Midbrain (tissue), 1 donor: ENCODE data around the gene C1QTNF12.

Experiments used
- DNase-seq: peaks from one replicate; lab custom pipeline; 2025; lab: John Stamatoyannopoulos, UW

C1QTNF12 gene

DNA sequence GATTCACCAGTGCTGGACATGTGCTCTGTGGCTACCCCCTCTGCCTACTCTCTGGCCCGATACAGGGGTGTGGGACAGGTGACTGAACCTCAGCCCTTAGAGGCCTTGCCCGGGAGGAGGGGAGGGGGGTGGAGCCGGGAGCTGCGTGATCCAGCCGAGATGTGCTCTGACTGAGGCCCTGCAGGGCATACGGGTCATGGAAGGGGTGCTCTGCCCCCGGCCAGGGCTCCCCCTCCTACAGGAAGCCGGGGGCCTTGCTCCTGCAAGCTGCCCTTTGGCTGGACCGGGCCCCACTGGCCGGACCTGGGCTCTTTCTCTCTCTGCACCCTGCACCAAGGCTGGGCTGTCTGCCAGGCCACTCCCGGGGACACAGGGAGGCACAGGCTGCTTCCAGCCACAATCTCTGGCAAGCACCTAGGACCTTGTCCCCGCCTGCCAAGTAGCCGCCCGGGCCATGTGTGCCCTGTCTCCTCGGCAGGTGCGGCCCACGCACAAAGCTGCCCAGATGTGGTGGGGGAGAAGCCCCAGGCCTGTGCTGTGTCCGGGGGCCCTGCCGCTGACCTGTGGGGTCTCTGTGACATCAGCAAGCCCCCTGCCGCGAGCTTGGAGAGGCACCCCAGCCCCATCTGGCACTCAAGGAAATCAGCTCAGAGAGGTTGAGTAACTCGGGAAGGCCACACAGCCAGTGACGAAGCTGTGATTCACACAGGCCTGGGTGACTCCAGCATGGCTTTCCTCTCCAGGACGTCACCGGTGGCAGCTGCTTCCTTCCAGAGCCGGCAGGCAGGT lies 35.2 kb upstream of the C1QTNF12 start:
- DNase-seq: no peak

DNA sequence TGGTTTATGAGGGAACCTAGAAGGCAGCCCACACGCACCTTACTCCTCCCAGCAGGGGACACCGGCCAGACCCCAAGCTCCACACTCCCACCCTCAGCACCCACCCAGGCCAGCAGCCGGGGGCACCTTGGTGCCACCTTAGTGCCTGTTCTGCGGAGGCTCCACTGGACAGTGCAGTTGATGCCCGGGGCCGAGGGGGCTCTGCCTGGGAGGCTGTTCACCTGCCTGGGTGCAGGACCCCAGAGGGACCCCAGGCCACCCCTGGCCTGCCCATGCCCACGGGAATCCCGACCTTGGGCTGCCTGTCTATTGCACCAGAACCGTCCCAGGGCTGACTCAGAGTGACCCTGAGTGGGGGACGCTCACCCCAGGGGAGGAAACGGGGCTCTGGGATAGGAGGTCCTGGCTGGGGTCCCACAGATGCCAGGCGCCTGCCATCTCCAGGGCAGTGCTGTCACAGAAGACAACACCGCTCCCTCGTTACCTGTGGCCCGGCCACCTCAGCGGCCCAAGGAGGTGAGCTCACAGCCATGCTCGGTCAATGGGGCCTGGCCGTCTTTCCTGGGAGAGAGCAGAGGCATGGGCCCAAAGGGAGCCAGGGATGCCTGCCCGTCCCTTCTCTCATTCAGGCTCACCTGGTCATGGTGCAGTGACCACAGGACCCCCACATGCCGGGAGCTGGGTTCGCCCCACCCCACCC lies 34.4 kb upstream of the C1QTNF12 start:
- no peak for DNase-seq

DNA sequence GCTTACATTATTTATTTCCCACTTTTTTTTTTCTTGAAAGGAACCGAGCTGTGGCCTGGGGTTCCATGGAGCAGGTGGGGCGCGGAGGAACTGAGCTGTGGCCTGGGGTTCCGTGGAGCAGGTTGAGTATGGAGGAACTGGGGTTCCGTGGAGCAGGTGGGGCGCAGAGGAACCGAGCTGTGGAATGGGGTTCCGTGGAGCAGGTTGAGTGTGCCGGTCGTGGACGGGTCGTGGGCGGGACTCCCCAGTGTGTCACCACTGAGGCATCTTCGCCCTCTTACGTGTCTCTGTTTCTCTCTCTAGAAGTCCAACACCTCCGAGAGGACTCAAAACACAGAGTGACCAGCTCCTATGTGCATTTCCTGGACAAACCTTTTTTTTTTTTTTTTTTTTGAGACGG lies 32.5 kb upstream of the C1QTNF12 start:
- no peak for DNase-seq

DNA sequence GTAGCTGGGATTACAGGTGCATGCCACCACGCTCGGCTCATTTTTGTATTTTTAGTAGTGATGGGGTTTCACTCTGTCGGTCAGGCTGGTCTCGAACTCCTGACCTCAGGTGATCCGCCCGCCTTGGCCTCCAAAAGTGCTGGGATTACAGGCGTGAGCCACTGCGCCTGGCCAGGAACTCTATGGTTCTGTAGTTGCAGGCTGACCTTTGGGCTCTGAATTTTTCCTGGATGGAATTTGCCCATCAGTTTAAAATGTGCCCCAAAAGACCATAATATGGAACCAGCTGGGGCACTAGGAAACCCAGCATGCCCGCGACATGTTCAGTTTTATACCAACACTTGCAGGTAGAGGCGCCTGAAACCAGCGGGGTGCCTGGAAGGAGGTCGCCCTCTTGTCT lies 32.1 kb upstream of the C1QTNF12 start:
- DNase-seq: no peak

DNA sequence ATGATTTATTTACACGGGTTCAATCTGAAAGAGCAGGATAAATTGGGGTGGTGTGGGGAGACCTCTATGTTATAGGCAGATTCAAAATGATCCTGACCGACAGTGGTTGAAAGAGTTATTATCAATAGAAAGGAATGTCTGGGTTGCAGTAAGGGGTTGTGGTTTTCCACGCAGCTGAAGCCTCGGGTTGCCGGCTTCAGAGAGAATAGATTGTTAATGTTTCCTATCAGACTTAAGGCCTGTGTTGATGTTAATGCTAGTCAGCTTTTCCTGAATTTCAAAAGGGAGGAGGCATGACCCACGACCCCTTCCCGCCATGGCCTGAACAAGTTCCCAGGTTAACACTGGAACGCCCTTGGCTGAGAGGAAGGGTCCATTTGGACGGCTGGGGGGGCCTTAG lies 29.3 kb upstream of the C1QTNF12 start:
- DNase-seq: no peak

DNA sequence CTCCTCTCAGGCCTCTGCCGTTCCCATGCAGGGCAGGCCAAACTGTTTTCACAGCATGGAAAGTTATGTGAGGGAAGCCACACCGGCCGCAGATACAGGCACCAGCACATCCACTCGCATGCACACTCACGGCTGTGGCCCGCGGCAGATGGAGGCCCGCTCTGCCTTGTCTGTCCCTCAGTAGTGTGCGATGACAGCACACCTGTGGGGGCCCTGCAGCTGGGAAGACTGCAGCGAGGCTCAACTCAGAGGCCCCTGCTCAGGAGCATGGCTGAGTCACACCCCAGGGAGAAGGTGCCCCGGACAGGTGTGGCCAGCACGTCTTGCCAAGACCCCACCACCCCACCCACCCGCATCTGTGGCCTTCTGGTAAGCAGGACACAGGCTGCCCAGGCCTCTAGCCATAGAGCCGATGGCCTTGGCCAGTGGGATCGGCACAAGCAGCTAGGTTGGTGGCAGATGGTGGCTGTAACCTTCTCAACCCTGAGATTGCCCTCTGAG lies 28.5 kb upstream of the C1QTNF12 start:
- no peak for DNase-seq

DNA sequence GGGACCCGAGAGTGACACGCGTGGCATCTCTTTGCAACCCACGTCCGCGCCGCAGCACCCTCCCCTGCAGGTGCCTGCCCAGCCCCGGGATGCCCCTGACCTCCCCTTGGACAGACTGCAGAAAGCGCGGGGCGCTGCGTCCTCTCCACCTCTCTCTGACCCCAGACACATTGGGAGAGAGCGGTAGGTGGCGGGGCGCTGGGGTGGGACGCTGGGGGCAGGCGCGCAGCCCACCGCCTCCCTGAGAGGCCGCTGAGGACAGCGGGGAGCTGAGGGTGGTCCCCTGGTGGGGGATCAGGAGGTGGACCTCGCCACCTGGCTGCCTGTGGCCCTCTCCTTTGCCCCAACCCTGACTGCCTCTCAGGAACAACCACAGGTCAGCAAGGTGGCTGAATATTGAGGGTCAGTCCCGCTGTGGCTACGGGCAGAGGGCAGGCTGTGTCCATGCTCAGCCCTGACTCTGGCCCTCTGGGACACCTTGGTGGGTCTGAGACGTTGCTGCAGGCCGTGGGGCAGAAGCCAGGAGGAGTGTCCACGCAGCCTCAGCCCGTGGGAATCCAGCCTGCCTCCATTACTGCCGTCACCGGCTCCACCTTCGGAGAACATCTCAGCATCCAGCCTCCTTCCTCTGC lies 27.9 kb upstream of the C1QTNF12 start:
- DNase-seq: no peak

DNA sequence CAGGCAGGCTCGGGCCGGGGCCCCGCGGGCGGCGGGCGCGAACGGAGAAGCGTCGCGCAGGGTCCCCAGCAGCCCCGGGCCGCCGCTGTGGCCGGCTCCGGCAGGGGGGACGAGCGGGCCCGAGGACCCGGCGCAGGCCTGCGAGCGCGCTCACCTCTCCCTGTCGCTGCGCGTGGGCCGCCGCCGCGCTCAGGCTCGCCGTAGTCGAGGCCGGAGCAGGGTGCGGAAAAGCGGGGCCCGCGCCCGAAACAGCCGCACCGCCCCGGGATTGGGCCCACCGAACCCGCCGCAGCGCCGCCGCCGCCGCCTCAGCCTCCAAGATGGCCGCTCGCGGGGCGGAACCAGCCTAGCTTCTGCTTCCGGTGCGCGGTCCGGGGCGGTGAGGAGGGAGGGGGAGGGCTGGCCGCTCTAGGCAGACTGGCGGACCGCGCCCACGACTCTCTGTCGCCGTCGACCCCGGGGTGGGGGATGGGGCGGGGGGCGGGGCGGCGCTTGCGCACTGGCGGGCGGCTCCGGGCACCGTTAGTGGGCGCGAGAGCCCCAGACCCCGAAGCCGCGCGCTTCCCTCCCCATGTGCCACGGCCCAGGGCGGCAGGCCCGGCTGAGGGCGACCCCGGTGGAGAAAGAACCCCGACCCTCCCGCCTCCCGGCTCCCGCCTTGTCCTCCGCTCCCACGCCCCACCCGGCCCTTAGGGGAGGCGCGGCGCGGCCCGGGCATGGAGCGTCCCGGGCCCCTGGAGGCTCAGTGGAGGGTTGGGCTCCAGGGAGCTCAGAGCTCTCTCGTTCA lies 27.2 kb upstream of the C1QTNF12 start, which contains the start of gene UBE2J2:
TSS of gene UBE2J2 (minus strand) at position 343 of the 787 bp plus-strand sequence. CDS start 5,862 bp downstream, outside the sequence.
- peak; percentile 94 for DNase-seq

DNA sequence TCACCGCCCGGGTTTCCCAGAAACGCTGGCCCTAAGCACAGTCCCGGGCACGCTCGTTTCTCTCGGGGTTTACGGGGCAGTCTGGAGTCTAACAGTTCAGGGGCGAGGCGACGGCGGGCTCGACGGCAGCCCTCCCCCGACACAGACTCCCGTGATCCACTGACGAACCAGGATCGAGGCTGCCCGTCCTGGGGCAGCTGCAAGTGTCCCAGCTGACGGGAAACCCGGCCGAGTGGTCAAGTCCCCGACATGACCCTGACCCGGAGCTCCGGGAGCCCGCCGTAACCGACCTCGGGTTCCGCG lies 26.6 kb upstream of the C1QTNF12 start:
- no peak for DNase-seq

DNA sequence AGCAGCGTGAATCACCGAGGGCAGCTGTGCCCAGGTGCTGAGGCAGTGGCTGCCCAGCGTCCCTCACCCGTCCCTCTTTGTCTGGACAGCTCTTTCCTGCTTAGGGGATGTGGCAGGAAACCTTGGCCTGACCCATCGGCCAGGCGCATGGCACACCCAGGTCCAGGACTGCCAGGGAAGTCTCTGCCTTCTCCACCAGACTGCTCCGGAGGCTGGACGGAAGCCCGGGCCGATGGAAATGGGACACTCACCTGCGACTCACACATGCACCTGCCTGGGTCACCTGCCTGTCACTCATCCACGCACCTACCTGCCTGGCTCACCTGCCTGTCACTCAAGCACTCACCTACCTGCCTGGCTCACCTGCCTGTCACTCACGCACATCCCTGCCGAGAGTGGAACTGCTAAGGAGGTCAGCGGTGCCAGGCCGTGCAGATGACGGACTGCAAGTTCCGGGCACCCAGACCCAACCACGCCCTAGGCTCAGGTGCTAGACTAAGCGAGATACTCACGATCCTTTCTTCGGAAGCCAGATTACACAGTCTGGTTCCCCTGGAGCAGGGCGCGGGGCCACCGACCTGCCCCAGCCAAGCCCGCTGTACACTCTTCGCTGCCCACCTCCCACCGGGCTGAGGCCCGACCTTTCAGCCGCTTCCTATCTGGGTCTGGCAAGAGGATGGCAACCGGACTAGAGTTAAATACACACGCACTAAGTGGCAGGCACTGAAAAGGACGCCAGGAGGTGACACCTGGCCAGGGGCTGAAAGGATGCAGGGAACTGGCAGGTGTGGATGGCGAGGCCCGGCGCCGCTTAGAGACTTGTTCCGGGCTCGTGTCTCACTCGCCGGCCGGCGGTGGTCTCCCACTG lies 26.1 kb upstream of the C1QTNF12 start:
- DNase-seq: no peak

DNA sequence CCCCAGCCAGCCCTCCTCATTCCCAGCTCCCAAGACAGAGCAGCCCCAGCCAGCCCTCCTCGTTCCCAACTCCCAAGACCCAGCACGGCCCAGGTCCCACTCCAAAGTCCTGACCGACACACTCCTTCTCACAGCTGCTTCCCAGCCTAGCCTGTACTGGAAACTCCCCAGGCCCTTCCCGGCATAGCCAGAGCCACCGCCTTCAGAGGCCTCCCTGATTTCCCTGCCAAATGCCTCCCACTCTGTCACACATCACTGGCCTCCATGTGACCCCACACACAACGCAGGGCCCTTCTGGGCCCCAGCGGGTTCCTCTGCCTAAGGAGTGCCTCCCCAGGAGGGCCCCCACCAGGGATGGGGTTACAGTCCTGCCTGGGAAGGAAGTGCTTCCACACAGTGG lies 24.3 kb upstream of the C1QTNF12 start:
- no peak for DNase-seq

DNA sequence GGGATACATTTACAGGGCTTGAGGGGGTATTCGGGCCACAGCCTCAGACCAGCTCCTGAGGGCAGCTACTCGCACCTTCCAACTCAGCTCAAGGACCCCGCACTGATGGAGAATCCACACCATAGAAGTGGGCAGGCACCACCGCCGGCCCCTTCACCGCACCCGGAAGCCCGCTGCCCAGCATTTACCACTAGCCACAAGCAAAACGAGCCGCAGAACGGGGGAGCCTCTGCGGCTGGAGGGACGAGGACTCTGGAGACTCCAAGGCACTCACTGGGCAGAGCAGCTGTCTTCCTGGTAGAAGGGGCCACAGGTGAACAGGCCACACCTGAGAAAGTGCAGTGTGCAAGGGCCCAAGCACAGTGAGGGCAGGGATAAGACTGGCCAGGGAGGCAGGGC lies 21.8 kb upstream of the C1QTNF12 start:
- DNase-seq: no peak

DNA sequence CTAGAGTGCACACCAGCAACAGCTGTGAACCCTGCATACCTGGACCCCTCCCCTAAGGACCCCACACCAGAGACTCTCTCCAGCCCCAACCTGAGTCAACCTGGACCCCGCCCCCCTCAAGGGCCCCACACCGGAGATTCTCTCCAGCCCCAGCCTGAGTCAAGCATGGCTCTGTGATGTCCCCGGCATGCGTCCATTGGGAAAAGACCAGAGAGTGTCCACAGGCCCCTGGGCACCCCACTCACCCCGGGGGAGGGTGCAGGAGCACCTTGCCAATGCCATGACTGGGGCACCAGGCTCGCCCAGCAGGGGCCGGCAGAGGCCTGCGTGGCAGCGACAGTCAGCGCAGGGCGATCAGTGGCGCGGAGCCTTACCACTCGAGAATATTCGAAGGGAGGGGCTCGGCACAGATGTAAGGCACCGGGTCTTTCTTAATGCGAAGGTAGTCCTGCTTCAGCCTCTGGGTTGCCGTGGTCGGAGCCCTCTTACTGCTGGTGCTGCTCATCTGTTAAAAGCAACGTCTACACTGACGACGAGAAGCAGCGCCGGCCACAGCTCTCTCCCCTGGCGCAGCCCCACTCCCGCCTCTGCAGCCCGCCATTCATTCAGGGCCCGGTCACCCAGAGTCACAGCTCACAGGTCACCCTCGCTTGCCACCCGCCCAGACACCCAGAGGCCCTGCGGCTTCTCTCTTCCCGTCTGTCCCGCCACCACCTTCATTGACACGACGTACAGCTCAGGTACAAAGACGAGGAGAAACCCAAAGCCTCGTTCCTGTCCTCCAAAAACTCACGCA lies 21.2 kb upstream of the C1QTNF12 start:
- no peak for DNase-seq

DNA sequence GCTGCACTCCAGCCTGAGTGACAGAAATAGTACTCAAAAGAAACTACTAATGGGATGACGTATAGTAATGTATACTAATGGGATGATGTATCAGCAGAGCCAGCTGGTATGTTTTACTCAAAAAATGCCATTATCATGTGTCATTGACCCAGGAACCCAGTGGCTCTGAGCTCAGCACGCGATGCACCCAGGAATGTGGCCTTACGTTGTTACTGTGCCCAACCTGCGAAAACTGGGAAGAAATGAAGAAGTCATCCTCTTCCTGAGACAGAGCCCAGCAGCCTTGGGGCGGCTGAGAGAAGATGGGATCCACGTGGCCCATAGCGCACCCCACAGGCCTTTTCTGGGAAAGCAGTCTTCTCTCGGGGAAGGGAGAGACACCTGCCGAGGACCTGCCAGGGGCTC lies 18.3 kb upstream of the C1QTNF12 start:
- DNase-seq: no peak

DNA sequence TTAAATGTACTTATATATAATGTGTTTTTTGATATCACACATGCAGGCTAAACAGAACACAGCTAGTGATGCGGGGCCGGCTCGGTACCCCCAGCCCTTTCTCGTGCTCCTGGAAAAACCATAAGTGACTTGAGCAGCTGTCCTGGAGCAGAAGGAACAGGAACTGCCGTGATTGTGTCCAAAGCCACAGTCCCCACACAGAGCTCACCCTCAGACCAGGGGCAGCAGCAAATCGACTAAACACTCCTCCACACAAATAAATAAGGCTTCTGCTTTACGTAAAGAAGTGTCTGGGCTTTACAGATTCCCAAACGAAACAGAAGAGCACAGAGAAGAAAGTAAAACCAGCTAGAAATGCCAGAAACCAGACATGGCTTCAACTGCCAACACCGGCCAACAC lies 17.5 kb upstream of the C1QTNF12 start:
- no peak for DNase-seq

DNA sequence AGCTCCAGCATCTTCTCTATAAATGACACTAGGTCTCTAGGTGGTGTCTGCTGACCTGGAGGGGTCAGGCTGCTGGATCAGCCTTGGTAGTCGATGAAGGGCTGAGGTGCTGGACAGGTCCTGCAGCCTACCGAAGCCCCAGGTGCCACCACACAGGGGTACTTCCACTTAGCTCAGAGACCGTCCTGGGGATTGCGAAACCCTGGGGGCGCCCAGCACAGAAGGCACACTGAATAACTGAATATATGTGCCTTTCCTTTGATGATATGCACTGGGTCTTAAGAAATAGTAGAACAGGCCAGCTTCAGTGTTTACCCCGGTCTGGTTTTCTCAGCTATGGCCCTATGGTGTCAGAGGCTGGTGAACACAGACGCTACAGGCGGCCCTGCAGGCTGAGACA lies 16.2 kb upstream of the C1QTNF12 start:
- DNase-seq: no peak

DNA sequence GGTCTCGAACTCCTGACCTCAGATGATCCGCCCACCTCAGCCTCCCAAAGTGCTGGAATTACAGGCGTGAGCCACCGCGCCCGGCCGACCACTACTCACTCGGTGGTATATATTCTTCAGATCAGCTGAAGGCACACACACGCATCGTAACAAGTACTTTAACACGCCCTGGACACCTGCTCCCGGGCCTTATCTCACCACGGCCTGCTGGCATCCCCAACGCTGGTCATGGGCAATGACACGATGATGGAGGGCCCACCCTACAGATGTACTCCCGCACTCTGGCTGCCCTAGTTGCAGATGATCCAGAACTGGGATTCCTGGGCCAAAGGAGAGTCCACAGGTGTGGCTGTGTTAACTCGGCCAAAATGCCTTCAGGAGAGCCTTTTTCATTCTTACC lies 15.5 kb upstream of the C1QTNF12 start:
- DNase-seq: no peak

DNA sequence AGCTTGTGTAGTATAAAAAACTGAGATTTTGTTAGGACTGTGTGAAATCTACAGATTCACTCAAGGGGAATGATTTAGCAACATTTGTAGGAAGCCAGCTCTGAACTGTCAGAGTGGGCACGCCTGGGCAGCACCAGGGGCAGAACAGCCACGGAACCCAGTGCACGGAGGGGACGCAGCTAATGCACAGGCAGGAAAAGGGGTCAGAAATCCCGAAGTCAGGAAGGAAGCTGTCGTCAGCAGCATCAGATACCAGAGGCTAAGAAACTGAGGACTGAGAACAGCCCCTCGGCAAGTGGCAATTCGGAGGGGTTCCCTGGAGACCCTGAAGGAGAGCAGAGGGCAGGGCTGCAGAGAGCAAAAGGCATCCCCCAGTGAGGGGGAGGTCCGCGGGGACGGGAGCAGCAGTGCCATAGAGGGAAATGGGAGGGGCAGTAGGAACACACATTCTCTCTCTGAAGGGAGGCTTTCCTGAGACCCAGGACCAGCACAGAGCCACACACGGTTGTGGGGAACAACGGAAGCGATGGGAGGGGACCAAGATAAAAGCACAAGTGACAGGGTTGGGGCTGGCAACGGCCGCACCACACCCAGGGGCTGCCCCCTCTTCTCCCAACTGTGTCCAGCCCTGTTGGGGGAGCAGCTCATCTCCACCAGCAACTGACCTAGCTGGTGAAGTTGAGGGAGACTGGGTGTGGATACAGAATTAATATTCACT lies 14.5 kb upstream of the C1QTNF12 start:
- no peak for DNase-seq

DNA sequence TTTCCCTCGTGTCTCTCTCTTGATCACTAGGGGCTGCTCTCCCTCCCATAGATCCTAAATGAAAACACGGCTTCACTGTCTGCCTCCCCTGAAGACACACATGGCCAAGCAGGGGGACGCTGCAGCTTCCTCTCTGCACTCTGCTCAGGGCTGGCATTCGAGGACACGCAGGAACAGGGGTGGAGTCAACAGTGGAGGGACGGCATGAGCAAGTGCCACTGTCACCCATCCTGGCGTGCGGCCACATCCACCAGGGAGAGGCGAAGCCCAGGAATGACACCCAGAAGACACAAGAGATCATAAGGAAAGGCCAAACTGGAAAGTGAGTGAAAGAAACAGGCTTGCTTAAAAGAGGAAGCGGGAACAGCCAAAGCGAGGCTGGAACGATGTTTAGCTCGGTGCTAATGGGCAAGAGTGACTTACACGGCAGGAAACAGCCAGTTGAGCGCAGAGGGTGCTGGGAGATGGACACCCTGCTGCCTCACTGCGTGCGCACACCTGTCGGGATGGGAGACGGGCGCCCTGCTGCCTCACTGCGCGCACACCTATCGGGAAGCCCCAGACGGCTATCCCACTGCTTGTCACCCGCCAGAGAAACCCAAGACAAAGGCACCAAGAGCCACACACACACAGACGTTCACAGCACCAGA lies 13.6 kb upstream of the C1QTNF12 start:
- no peak for DNase-seq
